Kidney epithelial cell (primary cell): ENCODE measurements around the gene NECAB3. TPM values are rescaled to one million over a fixed set of nuclear protein-coding genes. Genes with fewer than 3 reads are reported as not detected.

Experiments used
- DNase-seq: peaks from one replicate; pipeline ENCODE4 v3.0.0-alpha.2; 2010; ENCODE audit warnings: low read depth
- H3K27me3 ChIP-seq: 2 replicates; pipeline ENCODE4 v1.6.0; 2011; ENCODE audit warnings: low read length; ENCODE audit not compliant: control insufficient read depth, insufficient read depth
- H3K36me3 ChIP-seq: 2 replicates; pipeline ENCODE4 v1.5.1; 2011; ENCODE audit warnings: low read length; ENCODE audit not compliant: control insufficient read depth, insufficient read depth
- H3K4me3 ChIP-seq: 2 replicates; pipeline ENCODE4 v1.5.1; 2011; ENCODE audit warnings: low read depth, mild to moderate bottlenecking, control low read depth, low read length
- total RNA-seq: library from RNA; depleted of rRNA; stranded (reverse); fragments of >200 nt; gene quantifications from 2 replicates; pipeline ENCODE4 v1.2.3, GENCODE V29; 2015
- TF ChIP-seq, protein P1 (sequence below): IDR thresholded peaks from 2 replicates; pipeline ENCODE4 v1.5.1; 2011; ENCODE audit warnings: mild to moderate bottlenecking, moderate library complexity, low read length, control low read depth, inconsistent platforms; ENCODE audit not compliant: insufficient read depth, poor library complexity, severe bottlenecking

Gene NECAB3
- total RNA-seq, 1 donor from 2014 or later, result 17.5 TPM

DNA sequence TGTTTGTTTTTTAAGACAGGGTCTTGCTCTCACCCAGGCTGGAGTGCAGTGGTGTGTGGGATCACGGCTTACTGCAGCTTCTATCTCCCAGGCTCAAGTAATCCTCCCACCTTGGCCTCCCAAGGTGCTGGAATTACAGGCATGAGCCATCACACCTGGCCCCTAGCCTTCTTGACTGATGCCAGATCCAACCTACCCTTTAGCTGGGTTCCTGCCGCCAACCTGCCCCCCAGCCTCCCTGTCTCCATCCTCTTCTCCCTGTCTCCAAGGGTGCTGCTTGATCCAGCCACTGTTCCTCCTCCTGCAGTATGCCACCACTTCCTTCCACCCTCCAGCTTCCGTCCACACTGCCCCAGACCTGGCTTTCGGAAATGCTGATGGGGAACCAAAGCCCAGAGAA lies 15.3 kb downstream of the NECAB3 start:
- TF ChIP-seq, protein P1, sequence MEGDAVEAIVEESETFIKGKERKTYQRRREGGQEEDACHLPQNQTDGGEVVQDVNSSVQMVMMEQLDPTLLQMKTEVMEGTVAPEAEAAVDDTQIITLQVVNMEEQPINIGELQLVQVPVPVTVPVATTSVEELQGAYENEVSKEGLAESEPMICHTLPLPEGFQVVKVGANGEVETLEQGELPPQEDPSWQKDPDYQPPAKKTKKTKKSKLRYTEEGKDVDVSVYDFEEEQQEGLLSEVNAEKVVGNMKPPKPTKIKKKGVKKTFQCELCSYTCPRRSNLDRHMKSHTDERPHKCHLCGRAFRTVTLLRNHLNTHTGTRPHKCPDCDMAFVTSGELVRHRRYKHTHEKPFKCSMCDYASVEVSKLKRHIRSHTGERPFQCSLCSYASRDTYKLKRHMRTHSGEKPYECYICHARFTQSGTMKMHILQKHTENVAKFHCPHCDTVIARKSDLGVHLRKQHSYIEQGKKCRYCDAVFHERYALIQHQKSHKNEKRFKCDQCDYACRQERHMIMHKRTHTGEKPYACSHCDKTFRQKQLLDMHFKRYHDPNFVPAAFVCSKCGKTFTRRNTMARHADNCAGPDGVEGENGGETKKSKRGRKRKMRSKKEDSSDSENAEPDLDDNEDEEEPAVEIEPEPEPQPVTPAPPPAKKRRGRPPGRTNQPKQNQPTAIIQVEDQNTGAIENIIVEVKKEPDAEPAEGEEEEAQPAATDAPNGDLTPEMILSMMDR, result no peak
- H3K27me3 ChIP-seq, result peaks cover 3% of the 10 kb centered on the region
- H3K4me3 ChIP-seq, result no peak overlapping the region
- H3K36me3 ChIP-seq, result no peaks in the 10 kb centered on the region
- no peak for DNase-seq

DNA sequence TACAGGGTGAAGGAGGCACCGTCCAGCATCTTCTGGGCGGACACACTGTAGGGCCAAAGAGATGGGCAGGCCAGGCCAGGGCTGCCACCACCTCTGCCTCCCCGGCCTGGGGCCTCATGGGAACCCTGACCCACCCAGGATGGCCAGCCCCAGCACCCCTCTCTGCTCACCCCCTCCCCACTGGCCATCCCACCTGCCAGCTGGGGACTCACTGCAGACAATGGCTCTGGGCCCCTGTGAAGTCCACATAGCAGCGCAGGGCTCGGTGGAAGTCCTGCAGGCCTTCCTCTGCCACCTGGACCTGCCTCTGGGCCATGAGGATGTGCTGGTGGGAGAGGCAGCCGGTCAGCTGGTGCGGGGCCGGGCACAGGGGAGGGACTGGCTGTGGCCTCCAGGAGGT lies 15.7 kb downstream of the NECAB3 start:
- TF ChIP-seq, protein P1, result no peak
- no peak for DNase-seq
- Histone ChIP-seq H3K4me3 (no peak overlapping the region), H3K27me3 (peaks cover 3% of the 10 kb centered on the region), H3K36me3 (no peaks in the 10 kb centered on the region)

DNA sequence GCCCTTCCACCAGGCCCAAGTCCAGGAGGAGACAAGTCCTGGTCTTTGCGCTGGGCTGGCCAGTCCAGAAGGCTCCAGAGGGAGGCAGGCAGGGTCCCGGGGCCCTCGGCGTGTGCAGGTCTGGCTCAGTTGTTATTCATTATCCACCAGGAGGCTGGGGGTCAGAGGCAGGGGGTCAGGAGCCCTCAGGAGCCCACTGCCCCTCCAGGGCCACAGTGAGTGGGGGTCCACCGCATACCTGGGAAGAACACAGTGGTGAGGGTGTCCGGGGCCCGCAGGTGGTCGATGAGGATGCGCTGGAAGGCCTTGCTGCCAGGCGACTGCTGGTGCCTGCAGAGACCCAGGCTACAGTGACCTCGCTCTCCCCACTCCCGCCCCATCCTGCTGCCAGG lies 16.5 kb downstream of the NECAB3 start:
- no peak for DNase-seq
- Histone ChIP-seq H3K27me3 (peaks cover 3% of the 10 kb centered on the region), H3K4me3 (no peak overlapping the region), H3K36me3 (no peaks in the 10 kb centered on the region)
- TF ChIP-seq, protein P1, result no peak

DNA sequence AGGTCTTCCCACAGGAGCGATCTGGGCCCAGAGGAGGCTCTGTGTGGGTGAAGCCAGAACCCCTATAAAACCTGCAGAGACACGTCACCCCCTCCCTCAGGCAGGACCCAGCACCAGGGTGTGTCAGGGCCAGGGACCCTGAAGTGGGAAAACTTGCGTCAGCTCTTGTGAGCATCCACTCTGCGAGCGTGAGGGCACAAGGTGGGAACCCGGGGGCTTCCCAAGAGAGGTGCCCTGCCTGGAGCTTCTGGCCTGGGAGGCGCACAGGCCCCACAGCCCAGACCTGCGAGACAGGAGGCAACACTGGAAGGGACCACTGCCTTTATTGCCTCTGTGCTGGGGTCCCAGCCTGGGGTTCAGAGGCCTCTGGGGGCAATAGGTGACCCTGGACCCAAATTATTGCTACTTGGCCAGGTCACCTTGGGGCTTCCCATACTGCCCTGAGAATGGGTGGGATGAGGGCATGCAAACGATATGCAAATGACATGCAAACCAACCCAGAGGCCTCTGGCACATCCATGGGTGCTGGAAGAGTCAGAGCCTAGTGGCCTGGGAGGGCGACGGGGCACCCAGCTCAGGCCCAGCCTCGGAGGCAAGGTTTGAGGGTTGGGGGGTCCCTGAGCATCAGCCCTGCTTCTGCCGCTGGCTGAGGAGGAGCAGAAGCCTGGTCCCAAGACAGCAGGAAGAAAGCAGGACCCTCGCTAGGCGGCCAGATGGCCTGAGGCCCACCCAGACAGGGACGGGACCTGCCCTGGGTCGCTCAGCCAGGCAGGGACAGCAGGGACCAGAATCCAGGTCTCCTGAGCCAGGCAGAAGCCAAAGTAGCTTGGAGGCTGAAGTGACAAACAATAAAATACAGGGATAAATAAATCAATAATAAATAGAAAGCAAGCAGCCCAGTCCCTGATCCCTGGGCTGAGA lies 17.2 kb downstream of the NECAB3 start:
- H3K36me3 ChIP-seq, result no peaks in the 10 kb centered on the region
- DNase-seq, result no peak
- no peak overlapping the region for H3K4me3 ChIP-seq
- TF ChIP-seq, protein P1, result no peak
- peaks cover 3% of the 10 kb centered on the region for H3K27me3 ChIP-seq

GRCh38 chr20:33656010-33656782 lies 18.0 kb downstream of the NECAB3 start:
- TF ChIP-seq, protein P1, result no peak
- no peaks in the 10 kb centered on the region for H3K36me3 ChIP-seq
- H3K27me3 ChIP-seq, result peaks cover 3% of the 10 kb centered on the region
- DNase-seq, result no peak
- H3K4me3 ChIP-seq, result no peak overlapping the region
